GM18502 (cell line): Measurements from ENCODE around the gene MOV10L1.

ENCODE experiments used
- ATAC-seq: cut with Tn5 transposase; IDR thresholded peaks from one replicate; pipeline ENCODE4 v1.9.1; 2021; ENCODE audit warnings: mild to moderate bottlenecking; ENCODE audit not compliant: unreplicated experiment, poor library complexity

The MOV10L1 gene

DNA sequence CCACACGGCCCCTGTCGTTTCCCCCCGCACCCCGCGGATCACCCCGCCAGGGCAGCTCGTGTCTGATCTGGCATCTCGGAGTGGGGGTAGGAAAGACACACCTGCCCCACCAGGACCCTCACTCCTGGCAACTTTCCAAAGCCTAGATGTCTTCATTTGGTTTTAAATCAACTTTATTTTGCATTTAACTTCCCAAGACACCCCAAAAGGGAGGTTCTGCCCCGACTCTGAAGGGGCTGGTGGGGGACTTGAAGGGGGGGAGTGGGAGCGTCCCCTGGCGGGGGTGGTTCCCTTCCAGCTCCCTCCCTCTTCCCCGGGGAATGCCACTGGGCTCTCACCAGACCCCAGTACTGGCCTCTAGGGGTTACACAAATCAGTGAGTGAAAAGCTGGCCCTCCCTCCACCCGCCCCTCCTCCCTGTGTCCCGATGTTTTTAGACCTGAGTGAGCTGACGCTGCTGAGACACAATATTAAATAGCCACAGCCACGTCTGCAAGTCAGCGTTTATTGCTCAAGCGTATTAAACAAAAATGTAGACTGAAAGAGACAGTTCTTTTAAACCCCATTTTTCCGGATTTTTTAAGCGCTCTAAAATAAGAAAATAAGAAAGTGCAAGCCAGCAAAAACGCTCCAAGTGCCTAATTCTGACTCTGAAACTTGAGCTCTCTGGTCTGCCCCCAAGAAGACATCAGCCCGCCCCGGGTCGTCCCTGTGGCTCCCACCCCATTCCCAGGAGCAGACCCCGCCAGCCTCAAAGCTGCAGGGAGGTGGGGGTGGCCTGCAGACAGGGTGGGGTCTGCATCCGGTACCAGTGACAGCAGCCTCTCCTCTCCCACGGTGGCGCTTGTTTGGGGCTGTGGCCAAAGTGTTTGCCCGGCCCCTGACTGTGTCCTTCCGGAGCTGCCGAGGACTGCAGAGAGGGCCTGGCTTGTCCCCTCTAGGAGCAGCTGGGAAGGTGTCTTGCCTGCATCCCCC, 30.6 kb upstream of the MOV10L1 start:
- no peak for ATAC-seq

DNA sequence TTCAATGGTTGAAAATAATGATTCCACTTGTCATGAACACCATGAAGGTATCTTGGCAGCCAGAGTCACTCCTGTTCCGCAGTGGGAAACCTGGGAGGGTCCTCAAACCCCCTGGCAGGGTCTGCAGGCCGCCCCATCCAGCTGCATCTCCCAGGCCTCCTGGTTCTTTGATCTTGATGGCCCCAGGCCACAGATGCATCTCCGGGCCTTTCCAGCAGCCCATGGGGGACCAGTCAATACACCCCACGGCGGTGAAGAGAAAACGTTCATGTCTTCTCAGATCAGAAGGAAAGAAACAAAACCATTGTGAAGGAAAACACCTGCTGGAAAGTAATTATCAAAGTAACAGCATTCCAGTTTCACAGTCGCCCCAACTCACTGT, 29.9 kb upstream of the MOV10L1 start:
- no peak for ATAC-seq

DNA sequence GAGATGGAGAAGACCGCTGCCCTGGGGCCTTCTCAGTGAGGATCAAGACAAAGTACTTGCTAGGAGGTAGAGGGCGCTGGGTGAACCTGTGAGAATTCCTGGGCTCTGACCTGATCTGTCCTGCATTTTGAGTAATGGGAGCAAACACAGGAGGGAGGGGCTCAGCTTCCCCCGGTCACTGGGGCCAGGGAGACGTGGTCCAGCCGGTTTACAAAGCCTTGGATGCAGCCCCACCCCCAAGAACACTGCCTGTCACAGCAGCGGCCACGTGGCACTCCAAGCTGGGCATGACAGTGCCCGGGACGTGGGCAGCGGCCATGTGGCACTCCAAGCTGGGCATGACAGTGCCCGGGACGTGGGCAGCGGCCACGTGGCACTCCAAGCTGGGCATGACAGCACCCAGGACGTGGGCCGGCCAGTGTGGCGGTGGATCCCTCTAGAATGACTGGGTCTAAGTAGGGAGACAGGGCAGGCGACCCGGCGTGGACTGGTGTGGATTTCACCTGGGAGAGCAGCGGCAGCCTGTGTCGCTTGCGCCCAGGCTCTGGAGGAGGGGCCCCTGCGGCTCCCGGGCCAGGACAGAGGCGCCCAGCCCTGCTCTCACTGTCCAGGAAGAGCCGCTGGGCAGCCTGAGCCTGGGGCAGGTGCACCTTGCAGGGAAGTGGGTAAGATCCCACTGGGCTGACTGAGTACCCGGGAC, 29.2 kb upstream of the MOV10L1 start:
- no peak for ATAC-seq

DNA sequence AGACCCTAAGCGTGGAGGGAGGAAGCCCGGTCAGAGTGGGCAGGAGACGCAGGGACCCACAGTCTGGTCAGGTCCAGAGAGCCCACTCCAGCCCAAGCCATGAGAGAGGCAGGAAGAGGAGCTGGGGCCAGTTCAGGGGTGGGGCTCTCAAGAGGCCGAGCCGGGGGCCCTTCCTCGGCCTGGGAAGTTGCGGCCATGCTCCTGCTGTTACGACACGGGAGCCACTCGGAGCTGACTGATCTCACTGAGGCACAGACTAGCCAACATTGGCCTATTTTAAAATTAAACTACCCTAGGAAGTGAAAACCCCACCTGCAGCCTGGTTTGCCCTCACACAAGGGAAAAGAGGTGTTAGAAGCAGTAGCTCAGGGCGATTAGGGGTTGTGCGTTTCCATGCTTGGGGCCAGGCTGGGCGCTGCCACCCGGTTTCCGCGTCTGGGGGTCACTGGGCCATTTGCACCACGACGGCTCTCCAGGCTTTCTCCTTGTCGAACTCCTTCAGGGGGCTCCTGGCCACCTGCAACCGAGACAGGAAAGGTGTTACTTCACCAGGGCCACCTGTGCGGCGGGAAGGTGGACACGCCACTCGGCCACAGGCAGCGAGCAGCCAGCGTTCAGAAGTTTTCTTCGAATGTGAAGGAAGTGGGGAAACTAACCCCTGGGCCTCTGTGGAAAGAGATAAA, 28.5 kb upstream of the MOV10L1 start:
- ATAC-seq, result no peak

DNA sequence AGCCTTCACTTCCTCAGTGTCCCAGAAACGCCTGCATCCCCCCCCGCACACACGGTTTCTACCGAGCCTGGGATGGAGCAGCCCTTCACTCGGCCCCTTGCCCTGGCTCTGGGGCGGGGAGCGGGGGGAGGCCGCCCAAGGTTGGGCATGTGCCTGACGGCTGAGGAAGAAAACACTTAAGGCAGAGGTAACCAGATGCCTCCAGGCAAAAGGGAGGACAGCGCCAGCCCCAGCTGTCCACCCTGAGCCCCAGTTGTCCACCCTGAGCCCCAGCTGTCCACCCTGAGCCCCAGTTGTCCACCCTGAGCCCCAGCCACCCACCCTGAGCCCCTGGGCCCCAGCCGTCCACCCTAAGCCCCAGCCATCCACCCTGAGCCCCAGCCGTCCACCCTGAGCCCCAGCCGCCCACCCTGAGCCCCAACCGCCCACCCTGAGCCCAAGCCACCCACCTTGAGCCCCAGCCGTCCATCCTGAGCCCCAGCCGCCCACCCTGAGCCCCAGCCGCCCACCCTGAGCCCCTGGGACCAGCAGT, 27.9 kb upstream of the MOV10L1 start:
- no peak for ATAC-seq

DNA sequence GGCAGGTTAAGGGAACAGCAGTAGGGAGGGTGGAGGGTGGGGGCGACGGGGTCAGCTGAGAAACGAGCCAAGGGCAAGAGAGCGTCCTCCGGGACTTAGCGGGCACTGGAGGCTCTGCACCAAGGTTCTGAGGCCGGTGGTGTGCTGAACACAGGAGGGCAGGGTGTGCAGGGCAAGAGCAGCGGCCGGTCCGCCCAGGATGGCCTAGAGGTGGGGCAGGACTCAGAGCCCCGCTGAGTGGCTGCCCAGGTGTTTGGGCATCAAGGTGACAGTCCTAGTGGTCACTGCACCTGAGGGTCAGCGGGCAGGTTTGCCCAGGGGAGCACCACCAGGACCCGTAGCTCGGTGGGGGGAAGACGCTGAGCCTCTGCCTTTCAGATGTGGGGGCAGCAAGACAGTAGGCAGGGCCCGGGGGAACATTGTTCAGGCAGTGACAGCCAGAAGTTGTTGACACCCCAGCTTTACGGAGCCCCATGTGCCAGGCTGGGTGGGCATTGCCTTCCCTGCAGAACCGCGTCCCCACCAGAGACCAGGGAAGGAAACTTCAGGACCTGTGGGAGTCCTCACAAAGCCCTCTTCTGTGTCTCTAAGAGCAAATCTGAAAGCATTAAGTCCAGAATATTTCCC, 27.2 kb upstream of the MOV10L1 start:
- no peak for ATAC-seq

DNA sequence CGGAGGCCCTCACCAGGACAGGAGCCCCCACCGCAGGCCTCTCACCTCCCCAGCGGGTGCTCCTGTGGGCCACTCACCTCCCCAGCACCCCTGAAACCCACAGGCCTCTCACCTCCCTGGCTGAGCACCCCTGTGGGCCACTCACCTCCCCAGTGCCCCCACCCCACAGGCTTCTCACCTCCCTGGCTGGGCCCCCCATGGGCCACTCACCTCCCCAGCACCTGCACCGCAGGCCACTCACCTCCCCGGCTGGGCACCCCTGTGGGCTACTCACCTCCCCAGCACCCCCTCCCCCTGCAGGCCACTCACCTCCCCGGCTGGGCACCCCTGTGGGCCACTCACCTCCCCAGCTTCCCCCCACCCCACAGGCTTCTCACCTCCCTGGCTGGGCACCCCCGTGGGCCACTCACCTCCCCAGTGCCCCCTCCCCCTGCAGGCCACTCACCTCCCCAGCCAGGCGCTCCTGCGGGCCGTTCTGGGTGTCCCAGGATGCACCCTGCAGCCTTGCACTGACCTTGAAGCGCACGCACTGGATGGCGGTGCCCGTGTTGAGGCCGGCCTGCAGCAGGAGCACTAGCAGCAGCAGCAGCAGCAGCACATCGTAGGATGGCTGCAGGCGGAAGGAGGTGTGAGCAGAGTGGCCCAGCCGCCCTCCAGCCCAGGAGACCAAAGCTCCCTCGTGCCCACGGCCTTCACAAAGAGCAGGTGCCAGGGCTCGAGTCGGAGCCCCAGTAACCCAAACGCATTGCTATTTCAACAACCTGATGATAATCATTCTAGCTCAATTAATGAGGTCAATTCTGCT, 26.0 kb upstream of the MOV10L1 start:
- no peak for ATAC-seq

DNA sequence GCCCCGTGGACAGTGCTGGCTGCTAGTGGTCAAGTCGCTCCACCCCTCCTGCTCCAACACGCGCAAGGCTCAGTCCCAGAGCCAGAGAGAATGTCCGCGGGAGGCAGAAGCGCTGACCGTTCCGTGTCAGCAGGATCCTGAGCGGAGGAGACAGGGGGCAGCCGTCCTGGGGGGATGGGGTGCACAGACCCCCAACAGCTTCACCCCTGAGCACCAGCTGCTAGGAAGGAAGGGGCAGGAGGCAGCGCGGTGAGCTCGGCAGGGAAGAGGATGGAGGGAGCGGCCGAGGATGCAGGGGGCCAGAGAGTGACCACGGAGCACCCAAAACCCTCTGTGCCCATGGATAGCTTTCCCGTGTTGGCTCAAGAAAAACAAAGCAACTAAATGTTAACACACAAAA, 25.4 kb upstream of the MOV10L1 start:
- ATAC-seq, result no peak

DNA sequence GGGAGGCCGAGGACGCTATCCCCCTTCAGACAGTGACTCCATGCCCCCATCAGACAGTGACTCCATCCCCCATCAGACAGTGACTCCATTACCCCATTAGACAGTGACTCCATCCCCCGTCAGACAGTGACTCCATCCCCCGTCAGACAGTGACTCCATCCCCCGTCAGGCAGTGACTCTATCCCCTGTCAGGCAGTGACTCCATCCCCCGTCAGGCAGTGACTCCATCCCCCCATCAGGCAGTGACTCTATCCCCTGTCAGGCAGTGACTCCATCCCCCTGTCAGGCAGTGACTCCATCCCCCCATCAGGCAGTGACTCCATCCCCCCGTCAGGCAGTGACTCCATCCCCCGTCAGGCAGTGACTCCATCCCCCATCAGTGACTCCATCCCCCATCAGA, 22.6 kb upstream of the MOV10L1 start:
- no peak for ATAC-seq

DNA sequence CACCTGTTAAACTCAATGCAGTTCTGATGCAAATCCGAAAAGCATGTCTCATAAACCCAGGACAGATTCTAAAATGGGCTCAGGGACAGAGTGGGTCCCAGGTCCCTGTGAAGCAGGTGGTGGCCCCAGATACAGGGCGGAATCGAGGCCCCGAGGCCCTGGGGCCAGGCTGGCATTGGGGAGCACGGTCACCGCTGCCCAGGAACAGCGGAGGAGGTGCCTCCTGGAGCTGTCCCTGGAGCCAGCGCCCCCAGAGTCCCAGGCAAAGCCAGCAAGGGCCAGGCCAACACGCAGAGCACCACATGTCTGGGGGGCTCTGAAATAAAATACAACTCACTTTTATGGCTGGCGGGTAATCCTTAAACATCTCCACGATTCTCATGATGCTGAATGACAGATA, 21.7 kb upstream of the MOV10L1 start:
- no peak for ATAC-seq

DNA sequence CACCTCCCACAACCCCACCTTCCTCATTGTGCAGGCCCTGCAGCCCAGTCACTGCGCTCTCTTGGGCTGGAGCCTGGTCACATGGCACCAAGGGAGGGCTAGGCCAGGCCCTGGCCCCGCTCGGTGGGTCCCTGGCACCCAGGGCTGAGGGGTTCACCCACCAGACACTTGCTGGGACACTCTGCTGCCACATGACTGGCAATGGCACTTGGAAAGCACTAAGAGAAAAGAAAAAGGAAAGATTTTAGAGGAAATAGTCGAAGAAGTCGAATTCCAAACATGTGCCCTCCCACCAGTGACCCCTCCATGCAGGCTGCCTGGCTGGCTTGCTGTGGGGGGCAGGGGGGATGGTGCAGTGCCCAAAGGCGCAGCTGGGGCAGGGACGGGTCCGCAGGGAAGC, 19.4 kb upstream of the MOV10L1 start:
- no peak for ATAC-seq

DNA sequence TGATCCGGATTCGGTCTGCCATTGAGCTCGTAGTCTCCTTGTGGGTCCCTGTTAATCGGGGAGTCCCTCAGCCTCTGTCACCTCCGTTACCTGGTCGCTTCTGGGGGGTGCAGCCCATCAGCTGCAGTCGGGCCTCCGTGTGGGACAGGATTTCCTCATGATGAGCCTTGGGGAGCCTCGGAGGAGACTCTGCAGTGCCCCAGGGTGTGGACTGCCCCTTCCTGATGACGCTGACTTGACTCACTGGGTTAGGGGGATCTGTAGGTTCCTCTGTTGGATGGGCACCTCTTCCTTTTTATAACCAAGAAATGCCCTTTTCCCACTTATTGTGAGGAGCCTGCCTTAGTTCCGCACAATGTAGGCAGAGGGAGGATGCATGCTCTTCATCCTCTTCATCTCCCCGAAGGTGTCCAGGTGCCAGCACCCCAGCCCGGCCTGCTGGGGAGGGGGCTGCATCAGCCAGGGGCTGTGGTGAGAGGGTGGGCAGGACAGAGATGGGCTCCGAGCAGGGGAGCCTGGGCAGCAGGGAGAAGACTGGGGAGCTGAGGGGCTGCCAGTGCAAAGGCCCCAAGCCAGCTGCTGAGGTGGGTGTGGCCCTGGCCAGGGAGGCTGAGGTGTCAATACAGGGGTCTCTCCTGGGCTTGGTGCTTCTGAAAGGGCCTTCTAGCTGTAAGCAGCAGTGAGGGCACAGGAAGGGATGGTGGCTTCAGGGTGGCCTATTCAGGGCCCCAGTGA, 18.2 kb upstream of the MOV10L1 start:
- ATAC-seq, result no peak

DNA sequence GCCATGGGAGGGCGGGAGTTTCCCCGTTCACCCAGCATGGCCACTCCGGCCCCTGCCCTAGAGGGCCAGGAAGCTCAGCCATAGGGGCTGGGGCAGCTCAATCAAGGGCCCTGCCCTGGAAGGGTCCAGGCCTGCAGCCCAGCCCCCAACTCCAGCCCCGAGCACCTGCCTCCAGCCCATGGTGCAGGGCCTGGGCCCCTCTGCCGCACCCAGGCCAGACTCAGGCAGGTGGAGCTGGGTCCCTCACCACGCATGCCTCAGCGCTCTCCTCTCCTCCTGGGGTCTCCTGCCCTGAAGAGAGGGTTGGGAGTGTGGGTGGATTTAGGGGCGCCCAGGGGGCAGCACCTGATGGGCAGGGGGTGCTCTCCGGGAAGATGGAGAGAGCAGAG, 17.6 kb upstream of the MOV10L1 start:
- ATAC-seq, result no peak

DNA sequence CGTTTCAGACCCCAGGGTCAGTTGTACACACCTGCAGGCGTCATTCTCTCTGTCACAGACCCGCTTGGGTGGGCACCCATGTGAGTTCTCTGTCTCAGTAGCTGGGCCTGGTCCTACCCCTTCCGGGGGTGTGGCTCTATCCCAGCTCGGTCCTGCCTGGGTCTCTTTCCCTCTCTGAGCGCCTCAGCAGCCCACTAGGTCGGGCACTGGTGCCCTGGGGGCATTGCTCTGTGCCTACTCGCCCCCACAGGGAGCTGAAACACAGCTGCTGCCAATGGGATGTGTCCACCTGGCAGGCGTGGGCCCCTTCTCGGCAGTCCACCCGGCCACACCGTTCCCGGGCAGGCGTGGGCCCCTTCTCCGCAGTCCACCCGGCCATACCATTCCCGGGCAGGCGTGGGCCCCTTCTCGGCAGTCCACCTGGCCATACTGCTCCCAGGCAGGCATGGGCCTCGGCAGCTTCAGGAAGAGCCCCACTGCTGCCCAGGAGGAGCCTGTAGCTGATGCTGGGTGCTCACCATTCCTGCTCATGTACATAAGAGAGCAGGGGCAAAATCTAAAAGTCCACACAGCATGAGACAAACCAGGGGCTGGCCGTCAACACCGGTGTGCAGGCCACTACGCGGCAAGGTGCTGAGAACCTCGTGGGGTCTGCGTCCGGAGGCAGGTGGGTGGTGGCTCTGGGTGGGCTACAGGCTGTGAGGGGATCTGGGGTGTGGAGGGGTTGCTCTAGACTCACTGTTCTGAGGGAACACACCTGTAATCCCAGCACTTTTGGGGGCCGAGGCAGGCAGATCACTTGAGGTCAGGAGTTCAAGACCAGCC, 16.9 kb upstream of the MOV10L1 start:
- ATAC-seq, result no peak

DNA sequence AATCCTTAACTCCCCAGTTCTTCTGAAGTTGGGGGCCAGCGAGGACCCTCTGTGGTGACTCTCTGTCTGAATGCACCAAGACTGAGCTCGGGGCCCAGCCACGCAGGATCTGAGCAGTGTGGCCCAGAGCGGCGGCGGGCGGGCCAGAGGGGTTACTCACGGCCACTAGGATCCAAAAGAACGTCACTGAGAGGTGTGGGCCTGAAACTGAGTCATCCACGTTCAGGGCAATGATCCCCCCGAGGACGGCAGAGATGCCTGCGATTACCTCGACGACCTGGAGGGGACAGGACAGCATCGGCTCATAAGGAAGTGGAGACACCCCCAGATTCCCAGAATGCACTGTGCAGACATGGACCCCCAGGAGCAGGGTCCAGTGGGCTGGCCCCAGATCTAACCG, 15.8 kb upstream of the MOV10L1 start:
- no peak for ATAC-seq

DNA sequence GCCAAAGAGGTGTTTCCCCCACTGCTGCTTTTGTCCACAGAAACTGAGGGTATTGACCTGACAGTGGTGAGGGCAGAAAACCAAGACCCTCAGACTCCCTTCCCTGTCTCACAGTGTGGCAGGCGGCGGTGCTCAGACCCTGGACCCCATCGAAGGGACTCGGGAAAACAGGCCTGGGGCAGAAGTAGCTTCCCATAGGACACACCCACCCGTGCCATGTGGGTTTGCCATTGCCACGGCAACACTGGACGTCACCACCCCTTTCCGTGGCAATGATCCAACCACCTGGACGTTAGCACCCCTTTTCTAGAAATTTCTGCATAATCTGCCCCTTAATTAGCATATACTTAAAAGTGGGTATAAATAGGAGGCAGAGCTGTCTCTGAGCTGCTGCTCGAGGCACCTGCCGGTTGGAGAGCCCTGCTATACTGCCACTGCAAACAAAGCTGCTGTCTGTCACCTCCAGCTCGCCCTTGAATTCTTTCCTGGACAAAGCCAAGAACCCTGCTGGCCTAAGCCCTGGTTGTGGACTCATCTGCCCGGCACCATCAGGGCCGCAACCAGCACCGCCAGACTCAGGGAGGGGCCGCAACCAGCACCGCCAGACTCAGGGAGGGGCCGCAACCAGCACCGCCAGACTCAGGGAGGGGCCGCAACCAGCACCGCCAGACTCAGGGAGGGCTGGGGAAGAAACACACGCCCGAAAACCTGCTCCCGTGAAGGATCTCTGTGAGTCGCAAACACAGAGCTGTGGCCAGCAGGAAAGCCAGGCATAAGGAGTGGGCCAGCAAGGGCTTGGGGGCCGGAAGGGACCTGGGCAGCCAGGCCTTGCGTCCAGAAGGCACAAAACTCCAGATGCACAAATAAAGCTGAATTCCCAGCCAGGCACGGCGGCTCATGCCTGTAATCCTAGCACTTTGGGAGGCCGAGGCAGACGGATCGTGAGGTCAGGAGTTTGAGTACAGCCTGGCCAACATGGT, 15.0 kb upstream of the MOV10L1 start:
- ATAC-seq, result no peak
